SU-DHL-6 (cell line): ENCODE results near the gene ALK.

Experiments
- CTCF ChIP-seq: fragments of 200-600 bp; sonication (generic); IDR thresholded peaks from one replicate; pipeline ENCODE4 v1.5.1; 2017; ENCODE audit warnings: antibody characterized with exemption, mild to moderate bottlenecking, low read length, moderate library complexity; ENCODE audit not compliant: insufficient read depth, poor library complexity, severe bottlenecking
- EZH2phosphoT487 ChIP-seq: fragments of 200-600 bp; sonication (generic), shearing (Covaris generic); conservative IDR thresholded peaks from 2 replicates; pipeline ENCODE4 v1.6.1; 2018; ENCODE audit warnings: mild to moderate bottlenecking, antibody characterized with exemption, low read length, moderate library complexity, mixed read lengths

GRCh38 chr2:29780906-29781305, 140.5 kb downstream of the ALK start:
- TF ChIP-seq CTCF (no peak), EZH2phosphoT487 (no peak)
